GM23338 (cell line): ENCODE data around the gene HEATR9. TPM values are rescaled to one million over a fixed set of nuclear protein-coding genes. Genes with fewer than 3 reads are reported as not detected.
"Not testable (repeated sequence)": the region's sequence is repeated elsewhere in the genome, so short reads cannot be mapped to it uniquely, and the experiment has no call there.

Source experiments
- ATAC-seq: fragments of 200-7000 bp; cut with Tn5 transposase; 3 replicates; pipeline ENCODE4 v1.9.1; 2020
- DNase-seq: peaks from one replicate; pipeline ENCODE4 v3.0.0-alpha.2; 2015; ENCODE audit warnings: low spot score
- H2AFZ ChIP-seq: fragments of 200-600 bp; sonication (generic); 2 replicates; pipeline ENCODE4 v1.8.0; 2016; ENCODE audit warnings: antibody characterized with exemption, mild to moderate bottlenecking, moderate library complexity
- H3F3A ChIP-seq: fragments of 200-600 bp; sonication (generic); replicated peaks from 2 replicates; pipeline ENCODE4 v1.8.0; 2017; ENCODE audit warnings: antibody characterized with exemption, mixed run types, low read depth
- H3K27ac ChIP-seq: fragments of 200-600 bp; sonication (generic); 2 replicates; pipeline ENCODE4 v1.6.1; 2016; ENCODE audit warnings: low read depth
- H3K27me3 ChIP-seq: fragments of 200-600 bp; sonication (generic); 2 replicates; pipeline ENCODE4 v1.8.0; 2016; ENCODE audit warnings: mild to moderate bottlenecking, mixed run types, moderate library complexity; ENCODE audit not compliant: insufficient read depth
- H3K36me3 ChIP-seq: fragments of 200-600 bp; sonication (generic); 2 replicates; pipeline ENCODE4 v1.8.0; 2016; ENCODE audit warnings: mild to moderate bottlenecking; ENCODE audit not compliant: insufficient read depth
- H3K4me1 ChIP-seq: fragments of 200-600 bp; sonication (generic); 2 replicates; pipeline ENCODE4 v1.8.0; 2016; ENCODE audit warnings: mild to moderate bottlenecking, moderate library complexity; ENCODE audit not compliant: insufficient read depth
- H3K4me2 ChIP-seq: fragments of 200-600 bp; sonication (generic); 2 replicates; pipeline ENCODE4 v1.7.1; 2017; ENCODE audit warnings: mixed run types
- H3K4me3 ChIP-seq: fragments of 200-600 bp; sonication (generic); 2 replicates; pipeline ENCODE4 v1.6.1; 2016; ENCODE audit warnings: mixed run types
- H3K79me2 ChIP-seq: fragments of 200-600 bp; sonication (generic); replicated peaks from 2 replicates; pipeline ENCODE4 v1.8.0; 2017; ENCODE audit warnings: mild to moderate bottlenecking; ENCODE audit not compliant: insufficient read depth
- H3K9me2 ChIP-seq: fragments of 200-600 bp; sonication (generic); 2 replicates; pipeline ENCODE4 v1.8.0; 2017; ENCODE audit not compliant: insufficient read depth
- H4K20me1 ChIP-seq: fragments of 200-600 bp; sonication (generic); replicated peaks from 2 replicates; pipeline ENCODE4 v1.8.0; 2017; ENCODE audit warnings: mild to moderate bottlenecking; ENCODE audit not compliant: insufficient read depth
- H3K27ac Mint-ChIP-seq: 2 replicates; pipeline ENCODE4 v1.8.0; 2020; ENCODE audit warnings: inconsistent platforms, mild to moderate bottlenecking, moderate library complexity, mixed read lengths
- H3K27me3 Mint-ChIP-seq: 3 replicates; pipeline ENCODE4 v1.8.0; 2022; ENCODE audit warnings: low read depth, mild to moderate bottlenecking, moderate library complexity, mixed read lengths, inconsistent platforms; ENCODE audit not compliant: insufficient read depth, poor library complexity
- H3K36me3 Mint-ChIP-seq: 3 replicates; pipeline ENCODE4 v1.8.0; 2021; ENCODE audit warnings: low read depth, mild to moderate bottlenecking, inconsistent platforms, moderate library complexity, mixed read lengths
- H3K4me1 Mint-ChIP-seq: 3 replicates; pipeline ENCODE4 v1.8.0; 2020; ENCODE audit warnings: mild to moderate bottlenecking, inconsistent platforms, mixed read lengths
- H3K4me3 Mint-ChIP-seq: 3 replicates; pipeline ENCODE4 v1.8.0; 2021; ENCODE audit warnings: moderate library complexity, mild to moderate bottlenecking, inconsistent platforms, mixed read lengths
- H3K9me3 Mint-ChIP-seq: 3 replicates; pipeline ENCODE4 v1.8.0; 2020; ENCODE audit warnings: moderate library complexity, mild to moderate bottlenecking, inconsistent platforms, mixed read lengths
- CREB1 ChIP-seq: fragments of 250-450 bp; sonication (Bioruptor Pico); IDR thresholded peaks from 2 replicates; pipeline ENCODE4 v1.5.0; 2020; ENCODE audit warnings: low read depth, mild to moderate bottlenecking, moderate library complexity
- CTCF ChIP-seq, 2 experiments: fragments of 200-600 bp in 1 of 2; sonication (generic) in 1 of 2; conservative IDR thresholded peaks; 2 replicates each; pipeline versions ENCODE4 v1.5.1 to v1.6.1; 2016 to 2017; ENCODE audit warnings: antibody characterized with exemption in 2 of 2, low read depth in 2 of 2, mild to moderate bottlenecking in 2 of 2, moderate library complexity in 1 of 2
- ETS1 ChIP-seq: IDR thresholded peaks from 2 replicates; pipeline ENCODE4 v1.6.1; 2016; ENCODE audit warnings: antibody characterized with exemption
- EZH2 ChIP-seq: fragments of 200-600 bp; sonication (generic); IDR thresholded peaks from one replicate; pipeline ENCODE4 v1.8.0; 2017; ENCODE audit warnings: antibody characterized with exemption, mild to moderate bottlenecking, low read depth; ENCODE audit not compliant: unreplicated experiment
- EZH2phosphoT487 ChIP-seq: fragments of 200-600 bp; sonication (generic); IDR thresholded peaks from one replicate; pipeline ENCODE4 v1.8.1; 2018; ENCODE audit warnings: antibody characterized with exemption; ENCODE audit not compliant: unreplicated experiment
- NANOG ChIP-seq: IDR thresholded peaks from 2 replicates; pipeline ENCODE4 v1.6.1; 2016; ENCODE audit warnings: antibody characterized with exemption, borderline replicate concordance
- POLR2AphosphoS5 ChIP-seq: IDR thresholded peaks from 2 replicates; pipeline ENCODE4 v1.6.1; 2016; ENCODE audit warnings: antibody characterized with exemption, low read depth
- REST ChIP-seq: IDR thresholded peaks from one replicate; pipeline ENCODE4 v1.6.1; 2018; ENCODE audit warnings: antibody characterized with exemption; ENCODE audit not compliant: unreplicated experiment
- STAT1 ChIP-seq: IDR thresholded peaks from one replicate; pipeline ENCODE4 v1.6.1; 2016; ENCODE audit warnings: antibody characterized with exemption; ENCODE audit not compliant: unreplicated experiment
- ZNF114 ChIP-seq: fragments of 250-450 bp; sonication (Bioruptor Pico); IDR thresholded peaks from 2 replicates; pipeline ENCODE4 v1.5.0; 2020; ENCODE audit warnings: mild to moderate bottlenecking, moderate library complexity
- ZNF331 ChIP-seq: fragments of 250-450 bp; sonication (Bioruptor Pico); IDR thresholded peaks from 2 replicates; pipeline ENCODE4 v1.5.0; 2020; ENCODE audit warnings: low read depth, mild to moderate bottlenecking, moderate library complexity
- polyA plus RNA-seq: library from polyadenylated mRNA; unstranded; fragments of >200 nt; fragmentation: Nextera tagmentation; extraction: Ambion mirVana; gene quantifications from 2 replicates; pipeline ENCODE4 v1.2.1, GENCODE V29; 2016
- total RNA-seq: library from RNA; depleted of rRNA; stranded (reverse); fragments of >200 nt; shearing (Covaris generic); gene quantifications from 2 replicates; pipeline ENCODE4 v1.2.3, GENCODE V29; 2014

Gene HEATR9
- total and polyA plus RNA-seq, 2 experiments from 2014 or later = not detected

GRCh38 chr17:35898283-35899070, 29.8 kb upstream of the HEATR9 start:
- DNase-seq = no peak
- H3K36me3 ChIP-seq = no peaks in the 10 kb centered on the region
- Mint-ChIP-seq H3K36me3 (no peaks in the 10 kb centered on the region), H3K27me3 (peaks cover 3% of the 10 kb centered on the region), H3K4me1 (no peaks in the 10 kb centered on the region), H3K9me3 (no peaks in the 10 kb centered on the region), H3K27ac (no peak overlapping the region), H3K4me3 (no peak overlapping the region)
- H4K20me1 ChIP-seq = no peaks in the 10 kb centered on the region
- no peak overlapping the region for H3K27ac ChIP-seq
- H3K4me1 ChIP-seq = no peaks in the 10 kb centered on the region
- H3K9me2 ChIP-seq = no peaks in the 10 kb centered on the region
- H3K79me2 ChIP-seq = no peaks in the 10 kb centered on the region
- H3F3A ChIP-seq = no peaks in the 10 kb centered on the region
- no peaks in the 10 kb centered on the region for H3K27me3 ChIP-seq
- H2AFZ ChIP-seq = no peak overlapping the region
- no peak for TF ChIP-seq EZH2phosphoT487
- TF ChIP-seq ZNF114 = no peak
- no peak for TF ChIP-seq EZH2
- no peak for TF ChIP-seq NANOG
- TF ChIP-seq CREB1 (CRISPR knock-in tag) = no peak
- no peak for TF ChIP-seq ETS1
- no peak for TF ChIP-seq REST
- TF ChIP-seq ZNF331 (CRISPR knock-in tag) = no peak
- no peak for TF ChIP-seq POLR2AphosphoS5
- no peak for TF ChIP-seq STAT1
- TF ChIP-seq CTCF (conservative IDR thresholded peaks at IDR 0.05; ENCODE audit: low read depth in 2 of 2) = no peak
- H3K4me2 ChIP-seq = no peak overlapping the region
- no peak for ATAC-seq
- H3K4me3 ChIP-seq = no peak overlapping the region

- not testable (repeated sequence) for H3F3A ChIP-seq, H2AFZ ChIP-seq, H3K4me3 ChIP-seq, H3K27me3 ChIP-seq, H3K79me2 ChIP-seq, ATAC-seq, H3K4me1 Mint-ChIP-seq, H3K36me3 ChIP-seq, H3K4me2 ChIP-seq, H3K27ac ChIP-seq, H3K4me1 ChIP-seq, H3K9me2 ChIP-seq, H3K9me3 Mint-ChIP-seq, DNase-seq, H3K4me3 Mint-ChIP-seq, H3K27me3 Mint-ChIP-seq, H3K27ac Mint-ChIP-seq, H3K36me3 Mint-ChIP-seq, H4K20me1 ChIP-seq
Measured at GRCh38 chr17:35897772-35898171, 29.1 kb upstream of the HEATR9 start.
